HepG2 (cell line): ENCODE data around the gene UNC13D. TPM values are rescaled to one million over a fixed set of nuclear protein-coding genes. Genes with fewer than 3 reads are reported as not detected.

Experiments used
- BATF2 ChIP-seq: sonication (generic); formaldehyde crosslinking; IDR thresholded peaks from 2 replicates; pipeline ENCODE4 v1.8.0; 2022; ENCODE audit warnings: mild to moderate bottlenecking, missing genetic modification reagents, moderate library complexity
- BCLAF1 ChIP-seq: fragments of 450-650 bp; IDR thresholded peaks from 2 replicates; pipeline ENCODE4 v1.6.1; 2017; ENCODE audit warnings: mild to moderate bottlenecking
- BRD4 ChIP-seq: sonication (generic); formaldehyde crosslinking; IDR thresholded peaks from 2 replicates; pipeline ENCODE4 v1.4.0; 2020; ENCODE audit warnings: missing genetic modification reagents
- DMAP1 ChIP-seq: IDR thresholded peaks from 2 replicates; pipeline ENCODE4 v1.6.1; 2016
- ETV6 ChIP-seq: sonication (generic); formaldehyde crosslinking; conservative IDR thresholded peaks from 2 replicates; pipeline ENCODE4 v1.4.0; 2020; ENCODE audit warnings: missing genetic modification reagents
- HCFC1 ChIP-seq: fragments of 150-350 bp; IDR thresholded peaks from 2 replicates; pipeline ENCODE4 v1.6.1; 2014; ENCODE audit warnings: low read depth, low read length
- HNF4G ChIP-seq, 2 experiments: sonication (generic) in 1 of 2; formaldehyde crosslinking in 1 of 2; IDR thresholded peaks; 2 replicates each; pipeline versions ENCODE4 v1.4.0 to v1.6.1; 2011 to 2020; ENCODE audit warnings: borderline replicate concordance in 2 of 2, low read depth in 2 of 2, mild to moderate bottlenecking in 2 of 2, low read length in 1 of 2, missing genetic modification reagents in 1 of 2, moderate library complexity in 1 of 2
- JARID2 ChIP-seq: sonication (generic); formaldehyde crosslinking; IDR thresholded peaks from 2 replicates; pipeline ENCODE4 v1.8.1; 2023; ENCODE audit warnings: missing genetic modification reagents, inconsistent platforms; ENCODE audit not compliant: insufficient replicate concordance
- MIER2 ChIP-seq: IDR thresholded peaks from 2 replicates; pipeline ENCODE4 v1.6.1; 2016; ENCODE audit warnings: missing biosample characterization, missing genetic modification reagents
- NFE2L1 ChIP-seq: sonication (generic); formaldehyde crosslinking; IDR thresholded peaks from 2 replicates; pipeline ENCODE4 v1.4.0; 2020; ENCODE audit warnings: missing genetic modification reagents, mild to moderate bottlenecking, borderline replicate concordance
- NFKBIZ ChIP-seq: IDR thresholded peaks from 2 replicates; pipeline ENCODE4 v1.6.1; 2018; ENCODE audit warnings: missing genetic modification reagents, missing compliant biosample characterization
- PTBP1 ChIP-seq: fragments of 200-400 bp; formaldehyde crosslinking; IDR thresholded peaks from 2 replicates; pipeline ENCODE4 v1.6.1; 2018; ENCODE audit warnings: low read length, low read depth; ENCODE audit not compliant: poor library complexity, severe bottlenecking
- RXRB ChIP-seq: IDR thresholded peaks from 2 replicates; pipeline ENCODE4 v1.6.1; 2016; ENCODE audit warnings: borderline replicate concordance, missing genetic modification reagents, missing compliant biosample characterization
- ZBTB46 ChIP-seq: sonication (generic); formaldehyde crosslinking; IDR thresholded peaks from 2 replicates; pipeline ENCODE4 v1.4.0; 2020; ENCODE audit warnings: mild to moderate bottlenecking, missing genetic modification reagents, borderline replicate concordance
- ZBTB8A ChIP-seq: sonication (generic); formaldehyde crosslinking; IDR thresholded peaks from 2 replicates; pipeline ENCODE4 v1.4.0; 2020; ENCODE audit warnings: mild to moderate bottlenecking, low read depth, missing genetic modification reagents, borderline replicate concordance
- ZNF138 ChIP-seq: sonication (generic); formaldehyde crosslinking; IDR thresholded peaks from 2 replicates; pipeline ENCODE4 v1.5.0; 2020; ENCODE audit warnings: mild to moderate bottlenecking, low read depth, missing genetic modification reagents
- ZNF343 ChIP-seq: sonication (generic); formaldehyde crosslinking; IDR thresholded peaks from 2 replicates; pipeline ENCODE4 v1.4.0; 2020; ENCODE audit warnings: mild to moderate bottlenecking, missing genetic modification reagents
- ZNF510 ChIP-seq: sonication (generic); formaldehyde crosslinking; IDR thresholded peaks from 2 replicates; pipeline ENCODE4 v1.4.0; 2020; ENCODE audit warnings: low read depth, mild to moderate bottlenecking, missing genetic modification reagents
- ZNF784 ChIP-seq: sonication (generic); formaldehyde crosslinking; IDR thresholded peaks from 2 replicates; pipeline ENCODE4 v1.5.1; 2020; ENCODE audit warnings: missing genetic modification reagents, mild to moderate bottlenecking, borderline replicate concordance
- ZNF790 ChIP-seq: sonication (generic); formaldehyde crosslinking; IDR thresholded peaks from 2 replicates; pipeline ENCODE4 v1.8.0; 2022; ENCODE audit warnings: missing genetic modification reagents, mild to moderate bottlenecking, borderline replicate concordance
- ZNF839 ChIP-seq: sonication (generic); formaldehyde crosslinking; IDR thresholded peaks from 2 replicates; pipeline ENCODE4 v1.4.0; 2020; ENCODE audit warnings: missing genetic modification reagents, mild to moderate bottlenecking, borderline replicate concordance
- polyA plus RNA-seq, 8 experiments: library from polyadenylated mRNA; depleted of rRNA in 3 of 8; stranded (reverse) in 7 of 8; unstranded in 1 of 8; fragments of >200 nt; fragmentation: Illumina TruSeq in 4 of 8; extraction: Trizol in 4 of 8; gene quantifications; 2 replicates each; pipeline versions ENCODE4 v1.2.1 to v1.2.3, GENCODE V29; 2011 to 2016; ENCODE audit warnings: low read depth in 4 of 8, missing spikeins in 1 of 8, mixed read lengths in 1 of 8; ENCODE audit not compliant: insufficient read depth in 1 of 8
- total RNA-seq, 5 experiments: library from RNA; depleted of rRNA; stranded (reverse); fragments of >200 nt; fragmentation: Illumina TruSeq; extraction: Trizol; gene quantifications; 2 replicates each; pipeline ENCODE4 v1.2.3, GENCODE V29; 2016; ENCODE audit warnings: low read depth in 1 of 5

UNC13D gene
- total and polyA plus RNA-seq, 2 of the 13 experiments (the other 11 are each of a cell fraction or from before 2014, with no cell fraction given) = 29.7 to 42.7 TPM

GRCh38 chr17:75845058-75845711 is 981 bp upstream of the UNC13D start (continued):
- no peak for TF ChIP-seq ZNF510 (CRISPR knock-in tag)
- TF ChIP-seq PTBP1 = no peak
- no peak for TF ChIP-seq HCFC1
- no peak for TF ChIP-seq ZBTB46 (CRISPR knock-in tag)
- TF ChIP-seq ZNF790 (CRISPR knock-in tag) = no peak
- TF ChIP-seq ZNF343 (CRISPR knock-in tag) = no peak
- TF ChIP-seq HNF4G (IDR thresholded peaks at IDR 0.05; ENCODE audit: borderline replicate concordance, low read depth, low read length) = no peak
- TF ChIP-seq HNF4G (CRISPR knock-in tag; IDR thresholded peaks at IDR 0.05; ENCODE audit: borderline replicate concordance, low read depth) = 0 out of 2 replicates have a peak, but pooled peaks have one; percentile 32
- TF ChIP-seq MIER2 = 0 out of 2 replicates have a peak, but pooled peaks have one; percentile 44
- TF ChIP-seq ZNF138 = no peak
- TF ChIP-seq ZNF784 (CRISPR knock-in tag) = no peak
- peak; percentile 37 for TF ChIP-seq JARID2
- TF ChIP-seq ZBTB8A (CRISPR knock-in tag) = no peak
- TF ChIP-seq RXRB (CRISPR knock-in tag) = peak; percentile 68; the same call in 1 of the 2 replicates
- TF ChIP-seq ZNF839 (CRISPR knock-in tag) = peak; percentile 54; the same call in 1 of the 2 replicates
- no peak for TF ChIP-seq NFE2L1 (CRISPR knock-in tag)
- no peak; the same call in 1 of the 2 replicates for TF ChIP-seq BRD4
- TF ChIP-seq BATF2 (CRISPR knock-in tag) = no peak
- TF ChIP-seq DMAP1 (CRISPR knock-in tag) = peak; percentile 66; the same call in 1 of the 2 replicates
- peak; percentile 91 for TF ChIP-seq ETV6
- TF ChIP-seq BCLAF1 = no peak
- TF ChIP-seq NFKBIZ = peak; percentile 62; the same call in 1 of the 2 replicates
